HL-60 (cell line): ENCODE data around the gene SLC43A1.

Source experiments
- DNase-seq, 2 experiments: peaks; one replicate each; pipeline ENCODE4 v3.0.0-alpha.2; 2010 to 2020; ENCODE audit warnings: low read depth in 1 of 2, low spot score in 1 of 2
- H3K27ac ChIP-seq: fragments of 250-450 bp; sonication (Bioruptor Pico); replicated peaks from 2 replicates; pipeline ENCODE4 v1.5.1; 2020; ENCODE audit warnings: mild to moderate bottlenecking, moderate library complexity
- H3K27me3 ChIP-seq: fragments of 250-450 bp; sonication (Bioruptor Pico); 2 replicates; pipeline ENCODE4 v1.5.1; 2021; ENCODE audit warnings: mild to moderate bottlenecking, moderate library complexity; ENCODE audit not compliant: insufficient read depth, poor library complexity, severe bottlenecking
- H3K4me3 ChIP-seq: replicated peaks from 2 replicates; pipeline ENCODE4 v1.5.1; 2011; ENCODE audit warnings: mild to moderate bottlenecking, control low read depth, low read length; ENCODE audit not compliant: insufficient read depth
- GABPA ChIP-seq: IDR thresholded peaks from 2 replicates; pipeline ENCODE4 v1.6.1; 2012; ENCODE audit warnings: low read depth
- POLR2AphosphoS5 ChIP-seq: IDR thresholded peaks from 2 replicates; pipeline ENCODE4 v1.6.1; 2012; ENCODE audit warnings: low read depth
- SPI1 ChIP-seq: IDR thresholded peaks from 2 replicates; pipeline ENCODE4 v1.6.1; 2012; ENCODE audit warnings: low read depth, mild to moderate bottlenecking, borderline replicate concordance
- TF ChIP-seq, protein P1 (sequence below): IDR thresholded peaks from one replicate; pipeline ENCODE4 v1.5.1; 2011; ENCODE audit warnings: low read length, control low read depth, inconsistent platforms; ENCODE audit not compliant: insufficient read depth
- TF ChIP-seq, protein P2 (sequence below): IDR thresholded peaks from 2 replicates; pipeline ENCODE4 v1.6.1; 2012; ENCODE audit warnings: low read depth; ENCODE audit not compliant: insufficient replicate concordance

Gene SLC43A1

DNA sequence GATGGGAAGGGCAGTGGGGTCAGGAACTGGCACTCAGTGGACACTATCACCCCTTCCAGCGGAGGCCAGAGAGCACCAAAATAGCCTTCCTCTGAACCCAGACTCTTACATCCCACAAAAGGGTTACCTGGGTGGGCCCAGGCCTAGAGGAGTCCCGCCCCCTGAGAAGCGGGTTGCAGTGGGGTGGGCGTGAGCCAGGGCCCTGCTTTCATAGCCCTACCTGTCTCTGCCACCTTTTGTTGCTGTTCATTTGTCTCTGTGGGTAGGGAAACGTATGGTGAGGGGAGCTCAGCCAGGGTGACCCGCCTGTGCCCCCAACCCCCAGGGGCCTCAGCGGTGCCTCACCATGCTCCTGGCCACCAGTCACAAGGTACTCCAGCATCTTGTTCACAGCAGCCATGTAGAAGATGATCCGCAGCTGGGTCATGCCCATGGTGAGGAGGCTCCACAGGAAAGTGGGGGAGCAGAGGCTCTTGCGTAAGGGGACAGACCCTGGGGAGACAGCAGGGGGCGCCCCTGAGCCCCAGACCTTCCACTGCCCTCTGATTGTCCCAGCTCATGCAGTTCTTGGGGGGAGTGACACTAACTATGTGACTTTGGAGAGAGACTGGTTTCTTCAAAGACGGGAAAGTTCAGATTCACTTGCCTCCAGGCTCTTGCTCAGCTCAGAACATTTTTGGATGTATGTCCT is 24.0 kb downstream of the SLC43A1 start:
- no peaks in the 10 kb centered on the region for H3K27me3 ChIP-seq
- no peak overlapping the region for H3K4me3 ChIP-seq
- DNase-seq = peak in 1 of 2 experiments; percentile 57
- peak overlapping the region; percentile 28; the same call in 1 of the 2 replicates for H3K27ac ChIP-seq
- TF ChIP-seq POLR2AphosphoS5 = peak; percentile 62
- no peak for TF ChIP-seq GABPA
- TF ChIP-seq, protein P1, sequence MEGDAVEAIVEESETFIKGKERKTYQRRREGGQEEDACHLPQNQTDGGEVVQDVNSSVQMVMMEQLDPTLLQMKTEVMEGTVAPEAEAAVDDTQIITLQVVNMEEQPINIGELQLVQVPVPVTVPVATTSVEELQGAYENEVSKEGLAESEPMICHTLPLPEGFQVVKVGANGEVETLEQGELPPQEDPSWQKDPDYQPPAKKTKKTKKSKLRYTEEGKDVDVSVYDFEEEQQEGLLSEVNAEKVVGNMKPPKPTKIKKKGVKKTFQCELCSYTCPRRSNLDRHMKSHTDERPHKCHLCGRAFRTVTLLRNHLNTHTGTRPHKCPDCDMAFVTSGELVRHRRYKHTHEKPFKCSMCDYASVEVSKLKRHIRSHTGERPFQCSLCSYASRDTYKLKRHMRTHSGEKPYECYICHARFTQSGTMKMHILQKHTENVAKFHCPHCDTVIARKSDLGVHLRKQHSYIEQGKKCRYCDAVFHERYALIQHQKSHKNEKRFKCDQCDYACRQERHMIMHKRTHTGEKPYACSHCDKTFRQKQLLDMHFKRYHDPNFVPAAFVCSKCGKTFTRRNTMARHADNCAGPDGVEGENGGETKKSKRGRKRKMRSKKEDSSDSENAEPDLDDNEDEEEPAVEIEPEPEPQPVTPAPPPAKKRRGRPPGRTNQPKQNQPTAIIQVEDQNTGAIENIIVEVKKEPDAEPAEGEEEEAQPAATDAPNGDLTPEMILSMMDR = peak; percentile 61
- no peak for TF ChIP-seq SPI1
- TF ChIP-seq, protein P2, sequence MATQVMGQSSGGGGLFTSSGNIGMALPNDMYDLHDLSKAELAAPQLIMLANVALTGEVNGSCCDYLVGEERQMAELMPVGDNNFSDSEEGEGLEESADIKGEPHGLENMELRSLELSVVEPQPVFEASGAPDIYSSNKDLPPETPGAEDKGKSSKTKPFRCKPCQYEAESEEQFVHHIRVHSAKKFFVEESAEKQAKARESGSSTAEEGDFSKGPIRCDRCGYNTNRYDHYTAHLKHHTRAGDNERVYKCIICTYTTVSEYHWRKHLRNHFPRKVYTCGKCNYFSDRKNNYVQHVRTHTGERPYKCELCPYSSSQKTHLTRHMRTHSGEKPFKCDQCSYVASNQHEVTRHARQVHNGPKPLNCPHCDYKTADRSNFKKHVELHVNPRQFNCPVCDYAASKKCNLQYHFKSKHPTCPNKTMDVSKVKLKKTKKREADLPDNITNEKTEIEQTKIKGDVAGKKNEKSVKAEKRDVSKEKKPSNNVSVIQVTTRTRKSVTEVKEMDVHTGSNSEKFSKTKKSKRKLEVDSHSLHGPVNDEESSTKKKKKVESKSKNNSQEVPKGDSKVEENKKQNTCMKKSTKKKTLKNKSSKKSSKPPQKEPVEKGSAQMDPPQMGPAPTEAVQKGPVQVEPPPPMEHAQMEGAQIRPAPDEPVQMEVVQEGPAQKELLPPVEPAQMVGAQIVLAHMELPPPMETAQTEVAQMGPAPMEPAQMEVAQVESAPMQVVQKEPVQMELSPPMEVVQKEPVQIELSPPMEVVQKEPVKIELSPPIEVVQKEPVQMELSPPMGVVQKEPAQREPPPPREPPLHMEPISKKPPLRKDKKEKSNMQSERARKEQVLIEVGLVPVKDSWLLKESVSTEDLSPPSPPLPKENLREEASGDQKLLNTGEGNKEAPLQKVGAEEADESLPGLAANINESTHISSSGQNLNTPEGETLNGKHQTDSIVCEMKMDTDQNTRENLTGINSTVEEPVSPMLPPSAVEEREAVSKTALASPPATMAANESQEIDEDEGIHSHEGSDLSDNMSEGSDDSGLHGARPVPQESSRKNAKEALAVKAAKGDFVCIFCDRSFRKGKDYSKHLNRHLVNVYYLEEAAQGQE = no peak

- 0 out of 2 replicates have a peak overlapping the region, but pooled peaks have one; percentile 14 for H3K27ac ChIP-seq
- TF ChIP-seq POLR2AphosphoS5 = 0 out of 2 replicates have a peak, but pooled peaks have one; percentile 33
- TF ChIP-seq, protein P2 = no peak
- TF ChIP-seq, protein P1 = no peak
- no peak overlapping the region for H3K4me3 ChIP-seq
- H3K27me3 ChIP-seq = no peaks in the 10 kb centered on the region
- no peak for DNase-seq
Observed at GRCh38 chr11:57490456-57491248, 24.9 kb downstream of the SLC43A1 start.

- TF ChIP-seq POLR2AphosphoS5 (no peak), SPI1 (no peak), GABPA (no peak)
- TF ChIP-seq, protein P1 = no peak
- TF ChIP-seq, protein P2 = no peak
- Histone ChIP-seq H3K27me3 (no peaks in the 10 kb centered on the region), H3K4me3 (no peak overlapping the region), H3K27ac (peak overlapping the region; percentile 86)
- no peak for DNase-seq
Observed at GRCh38 chr11:57487920-57488659, 27.4 kb downstream of the SLC43A1 start.
